GM23338 (cell line): ENCODE measurements around the gene CBX8.

ENCODE experiments used
- CTCF ChIP-seq, 2 experiments: fragments of 200-600 bp in 1 of 2; sonication (generic) in 1 of 2; conservative IDR thresholded peaks; 2 replicates each; pipeline versions ENCODE4 v1.5.1 to v1.6.1; 2016 to 2017; ENCODE audit warnings: antibody characterized with exemption in 2 of 2, low read depth in 2 of 2, mild to moderate bottlenecking in 2 of 2, moderate library complexity in 1 of 2
- EZH2 ChIP-seq: fragments of 200-600 bp; sonication (generic); IDR thresholded peaks from one replicate; pipeline ENCODE4 v1.8.0; 2017; ENCODE audit warnings: antibody characterized with exemption, mild to moderate bottlenecking, low read depth; ENCODE audit not compliant: unreplicated experiment
- POLR2AphosphoS5 ChIP-seq: IDR thresholded peaks from 2 replicates; pipeline ENCODE4 v1.6.1; 2016; ENCODE audit warnings: antibody characterized with exemption, low read depth

GRCh38 chr17:79835470-79835899 lies 38.6 kb upstream of the CBX8 start:
- TF ChIP-seq CTCF (conservative IDR thresholded peaks at IDR 0.05; ENCODE audit: low read depth in 2 of 2) (peak; percentile 27 to 44; a peak in 3 of 4 replicates), POLR2AphosphoS5 (no peak), EZH2 (no peak)
